Measurements from ENCODE around the gene ADAMTSL1.

ADAMTSL1 gene

GRCh38 chr9:18703901-18704379 lies 230.0 kb downstream of the ADAMTSL1 start:
- DNase-seq, result no peak

GRCh38 chr9:18705796-18706392 lies 231.9 kb downstream of the ADAMTSL1 start:
- no peak for DNase-seq

- DNase-seq, result no peak
Observed at GRCh38 chr9:18706648-18707047, 232.7 kb downstream of the ADAMTSL1 start.

GRCh38 chr9:18707061-18707461 lies 233.1 kb downstream of the ADAMTSL1 start:
- no peak for DNase-seq

- no peak for DNase-seq
Observed at GRCh38 chr9:18707489-18708205, 233.7 kb downstream of the ADAMTSL1 start.

GRCh38 chr9:18708429-18708828 lies 234.5 kb downstream of the ADAMTSL1 start:
- DNase-seq, result no peak

- DNase-seq, result no peak
Observed at GRCh38 chr9:18710065-18710464, 236.1 kb downstream of the ADAMTSL1 start.

GRCh38 chr9:18717759-18718158 lies 243.8 kb downstream of the ADAMTSL1 start:
- no peak for DNase-seq

- no peak for DNase-seq
Observed at GRCh38 chr9:18718393-18718792, 244.4 kb downstream of the ADAMTSL1 start.

- no peak for DNase-seq
Observed at GRCh38 chr9:18718932-18719331, 245.0 kb downstream of the ADAMTSL1 start.

GRCh38 chr9:18720691-18721090 lies 246.7 kb downstream of the ADAMTSL1 start:
- no peak for DNase-seq

- no peak for DNase-seq
Observed at GRCh38 chr9:18721267-18721994, 247.5 kb downstream of the ADAMTSL1 start.

GRCh38 chr9:18721995-18722310 lies 248.0 kb downstream of the ADAMTSL1 start:
- DNase-seq, result no peak

- DNase-seq, result no peak
Observed at GRCh38 chr9:18722882-18723281, 248.9 kb downstream of the ADAMTSL1 start.

- no peak for DNase-seq
Observed at GRCh38 chr9:18723366-18723765, 249.4 kb downstream of the ADAMTSL1 start.

- no peak for DNase-seq
Observed at GRCh38 chr9:18726546-18726945, 252.6 kb downstream of the ADAMTSL1 start.

GRCh38 chr9:18727904-18728303 lies 254.0 kb downstream of the ADAMTSL1 start:
- no peak for DNase-seq

GRCh38 chr9:18728642-18729041 lies 254.7 kb downstream of the ADAMTSL1 start:
- no peak for DNase-seq

GRCh38 chr9:18730241-18730640 lies 256.3 kb downstream of the ADAMTSL1 start:
- no peak for DNase-seq

- DNase-seq, result no peak
Observed at GRCh38 chr9:18739127-18739526, 265.2 kb downstream of the ADAMTSL1 start.

GRCh38 chr9:18739641-18740318 lies 265.8 kb downstream of the ADAMTSL1 start:
- DNase-seq, result no peak

GRCh38 chr9:18741359-18741758 lies 267.4 kb downstream of the ADAMTSL1 start:
- DNase-seq, result no peak

GRCh38 chr9:18741945-18742344 lies 268.0 kb downstream of the ADAMTSL1 start:
- DNase-seq, result no peak
